ENCODE results near the gene ASAP3. TPM values are rescaled to one million over a fixed set of nuclear protein-coding genes. Genes with fewer than 3 reads are reported as not detected.

The ASAP3 gene
- total and polyA plus RNA-seq, 2 of the 13 experiments (the other 11 are each of a cell fraction or from before 2014, with no cell fraction given), result 32.6 to 37.0 TPM

GRCh38 chr1:23399229-23399628, 84.8 kb downstream of the ASAP3 start:
- ChIA-PET POLR2A (no interaction called here), CTCF (ENCODE audit: low intra/inter-chr PET ratio, low total read pairs) (no interaction called here)
- WGBS (ENCODE audit: low lambda C conversion rate), result 100% methylated on average over 1 of the region's 1 CpG
- intact Hi-C loops (cut with micrococcal nuclease; ENCODE audit: unreplicated experiment) (no loop called here), in situ Hi-C loops (cut with HindIII; ENCODE audit: extremely low pct_ligation_motif_present, low pct_unique_long_range_greater_than_20kb) (no loop called here)
- TF ChIP-seq ZNF264 (CRISPR knock-in tag; IDR thresholded peaks at IDR 0.05) (peak; percentile 96), HMGXB3 (CRISPR knock-in tag; IDR thresholded peaks at IDR 0.05; ENCODE audit: borderline replicate concordance) (no peak)
- Histone ChIP-seq H3K36me3 (replicated peaks in 1 of 2; ENCODE audit: control insufficient read depth in 1 of 2, insufficient read depth in 2 of 2, low read length in 2 of 2) (peaks cover 25 to 73% of the 10 kb centered on the region in 2 experiments), H4K20me1 (ENCODE audit: insufficient read depth, low read length) (no peaks in the 10 kb centered on the region), H3K9me3 (ENCODE audit: low read length) (no peaks in the 10 kb centered on the region), H3K27ac (ENCODE audit: extremely low read length, insufficient read depth, low read length) (no peak overlapping the region), H3K4me1 (ENCODE audit: insufficient read depth, low read length) (peaks cover 19% of the 10 kb centered on the region; the same call in 1 of the 2 replicates), H3K27me3 (ENCODE audit: control insufficient read depth in 1 of 2, insufficient read depth in 2 of 2, low read length in 2 of 2) (no peaks in the 10 kb centered on the region), H3K79me2 (ENCODE audit: insufficient read depth, low read length) (no peaks in the 10 kb centered on the region), H2AFZ (ENCODE audit: low read length) (no peak overlapping the region), H3K4me3 (replicated peaks in 1 of 3; ENCODE audit: insufficient read depth in 1 of 3, low read depth in 2 of 3, low read length in 3 of 3) (no peak overlapping the region), H3K4me2 (ENCODE audit: low read depth, low read length) (no peak overlapping the region), H3K9ac (ENCODE audit: insufficient read depth, low read depth, low read length) (no peak overlapping the region)
- FAIRE-seq (no peak), DNase-seq (ENCODE audit: low spot score) (no peak), ATAC-seq (no peak)
- BruUV-seq (replicated peaks), result no TSS peak

DNA sequence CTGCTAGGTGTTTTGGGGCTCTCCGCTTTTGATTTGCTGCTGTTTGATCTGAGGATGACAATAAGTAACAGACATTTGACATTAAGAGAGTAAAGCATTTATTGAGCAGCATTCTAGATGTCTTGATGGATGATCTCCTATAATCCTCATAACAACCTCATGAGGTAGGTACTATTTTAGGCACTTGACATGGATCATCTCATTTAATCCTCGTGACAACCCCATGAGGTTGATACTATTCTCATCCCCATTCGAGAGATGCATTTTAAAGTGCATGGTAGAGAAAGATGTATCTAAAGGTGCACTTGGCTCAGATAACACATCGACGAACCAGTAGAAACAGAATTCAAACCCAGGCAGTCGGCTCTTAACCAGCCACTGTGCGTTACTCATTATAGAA, 86.1 kb downstream of the ASAP3 start:
- H3K4me2 ChIP-seq (ENCODE audit: low read depth, low read length), result no peak overlapping the region
- H3K4me3 ChIP-seq (replicated peaks in 1 of 3; ENCODE audit: insufficient read depth in 1 of 3, low read depth in 2 of 3, low read length in 3 of 3), result no peak overlapping the region
- whole genome bisulfite sequencing (ENCODE audit: low lambda C conversion rate), result 98% methylated on average over 7 of the region's 7 CpGs
- ChIA-PET POLR2A (no interaction called here), CTCF (ENCODE audit: low intra/inter-chr PET ratio, low total read pairs) (no interaction called here)
- no peak overlapping the region for H3K9ac ChIP-seq (ENCODE audit: insufficient read depth, low read depth, low read length)
- H3K79me2 ChIP-seq (ENCODE audit: insufficient read depth, low read length), result no peaks in the 10 kb centered on the region
- BruUV-seq (replicated peaks), result no TSS peak
- intact Hi-C loops (cut with micrococcal nuclease; ENCODE audit: unreplicated experiment) (no loop called here), in situ Hi-C loops (cut with HindIII; ENCODE audit: extremely low pct_ligation_motif_present, low pct_unique_long_range_greater_than_20kb) (no loop called here)
- H3K27me3 ChIP-seq (ENCODE audit: control insufficient read depth in 1 of 2, insufficient read depth in 2 of 2, low read length in 2 of 2), result no peaks in the 10 kb centered on the region
- H4K20me1 ChIP-seq (ENCODE audit: insufficient read depth, low read length), result no peaks in the 10 kb centered on the region
- no peaks in the 10 kb centered on the region for H3K9me3 ChIP-seq (ENCODE audit: low read length)
- H3K27ac ChIP-seq (ENCODE audit: extremely low read length, insufficient read depth, low read length), result no peak overlapping the region
- no peak for ATAC-seq
- DNase-seq (ENCODE audit: low spot score), result no peak
- H3K36me3 ChIP-seq (replicated peaks in 1 of 2; ENCODE audit: control insufficient read depth in 1 of 2, insufficient read depth in 2 of 2, low read length in 2 of 2), result peaks cover 29 to 75% of the 10 kb centered on the region in 2 experiments
- peaks cover 19% of the 10 kb centered on the region; the same call in 1 of the 2 replicates for H3K4me1 ChIP-seq (ENCODE audit: insufficient read depth, low read length)
- no peak for FAIRE-seq
- H2AFZ ChIP-seq (ENCODE audit: low read length), result no peak overlapping the region
- TF ChIP-seq KMT2B (CRISPR knock-in tag; IDR thresholded peaks at IDR 0.05) (no peak), IRF2 (CRISPR knock-in tag; IDR thresholded peaks at IDR 0.05) (no peak), ZNF850 (CRISPR knock-in tag; conservative IDR thresholded peaks at IDR 0.05) (no peak), ZNF580 (CRISPR knock-in tag; IDR thresholded peaks at IDR 0.05; ENCODE audit: borderline replicate concordance, low read depth) (no peak), HNRNPK (IDR thresholded peaks at IDR 0.05; ENCODE audit: low read depth, low read length, poor library complexity, severe bottlenecking) (no peak), TBL1XR1 (IDR thresholded peaks at IDR 0.05; ENCODE audit: borderline replicate concordance, low read length, partially characterized antibody) (no peak), MATR3 (CRISPR knock-in tag; IDR thresholded peaks at IDR 0.05) (no peak), LCORL (IDR thresholded peaks at IDR 0.05) (no peak), LCORL (CRISPR knock-in tag; IDR thresholded peaks at IDR 0.05) (no peak), ZNF572 (CRISPR knock-in tag; IDR thresholded peaks at IDR 0.05) (no peak)
- TF ChIP-seq, protein P1, sequence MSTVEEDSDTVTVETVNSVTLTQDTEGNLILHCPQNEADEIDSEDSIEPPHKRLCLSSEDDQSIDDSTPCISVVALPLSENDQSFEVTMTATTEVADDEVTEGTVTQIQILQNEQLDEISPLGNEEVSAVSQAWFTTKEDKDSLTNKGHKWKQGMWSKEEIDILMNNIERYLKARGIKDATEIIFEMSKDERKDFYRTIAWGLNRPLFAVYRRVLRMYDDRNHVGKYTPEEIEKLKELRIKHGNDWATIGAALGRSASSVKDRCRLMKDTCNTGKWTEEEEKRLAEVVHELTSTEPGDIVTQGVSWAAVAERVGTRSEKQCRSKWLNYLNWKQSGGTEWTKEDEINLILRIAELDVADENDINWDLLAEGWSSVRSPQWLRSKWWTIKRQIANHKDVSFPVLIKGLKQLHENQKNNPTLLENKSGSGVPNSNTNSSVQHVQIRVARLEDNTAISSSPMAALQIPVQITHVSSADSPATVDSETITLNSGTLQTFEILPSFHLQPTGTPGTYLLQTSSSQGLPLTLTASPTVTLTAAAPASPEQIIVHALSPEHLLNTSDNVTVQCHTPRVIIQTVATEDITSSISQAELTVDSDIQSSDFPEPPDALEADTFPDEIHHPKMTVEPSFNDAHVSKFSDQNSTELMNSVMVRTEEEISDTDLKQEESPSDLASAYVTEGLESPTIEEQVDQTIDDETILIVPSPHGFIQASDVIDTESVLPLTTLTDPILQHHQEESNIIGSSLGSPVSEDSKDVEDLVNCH (CRISPR knock-in tag; IDR thresholded peaks at IDR 0.05), result no peak

Data from HepG2 (cell line).